SK-N-SH (cell line): ENCODE measurements around the gene MUC5B. TPM values are rescaled to one million over a fixed set of nuclear protein-coding genes. Genes with fewer than 3 reads are reported as not detected.

ENCODE experiments used
- CTCF ChIA-PET: fragments of 300-600, 350-600 bp; formaldehyde crosslinking; extraction: SDS; loops from one replicate; lab custom pipeline; 2021; lab: Yijun Ruan, JAX
- POLR2A ChIA-PET: fragments of 350-600 bp; sonication (Branson Sonifier 250); formaldehyde crosslinking; extraction: SDS; loops from one replicate; lab custom pipeline; 2020; ENCODE audit warnings: antibody characterized with exemption, inconsistent platforms; lab: Yijun Ruan, JAX
- DNase-seq: peaks from one replicate; pipeline ENCODE4 v3.0.0; 2012
- H2AFZ ChIP-seq: fragments of 200-600 bp; sonication (generic); 2 replicates; pipeline ENCODE4 v1.8.1; 2016; ENCODE audit warnings: antibody characterized with exemption, mild to moderate bottlenecking, low read depth
- H3F3A ChIP-seq: fragments of 200-600 bp; sonication (generic); replicated peaks from 2 replicates; pipeline ENCODE3; 2016; ENCODE audit warnings: antibody characterized with exemption, mild to moderate bottlenecking; ENCODE audit not compliant: insufficient read depth
- H3K27ac ChIP-seq, 2 experiments: fragments of 200-500 bp in 1 of 2; fragments of 200-600 bp in 1 of 2; sonication (Bioruptor generic) in 1 of 2; sonication (generic), shearing (Covaris generic) in 1 of 2; 2 replicates each; pipeline versions ENCODE4 v1.5.1 to v1.6.1; 2014 to 2016; ENCODE audit warnings: low read depth in 2 of 2, inconsistent platforms in 1 of 2, low read length in 1 of 2, mild to moderate bottlenecking in 1 of 2, mixed read lengths in 1 of 2
- H3K27me3 ChIP-seq: fragments of 200-600 bp; sonication (generic), shearing (Covaris generic); 2 replicates; pipeline ENCODE4 v1.6.1; 2016; ENCODE audit warnings: mixed run types; ENCODE audit not compliant: insufficient read depth
- H3K36me3 ChIP-seq, 2 experiments: fragments of 200-500 bp in 1 of 2; fragments of 200-600 bp in 1 of 2; sonication (Bioruptor generic) in 1 of 2; sonication (generic) in 1 of 2; replicated peaks in 1 of 2; 2 replicates each; pipeline versions ENCODE3 to v1.5.1; 2014 to 2016; ENCODE audit warnings: low read length in 1 of 2, mild to moderate bottlenecking in 1 of 2; ENCODE audit not compliant: insufficient read depth in 2 of 2, control insufficient read depth in 1 of 2
- H3K4me1 ChIP-seq, 2 experiments: fragments of 200-500 bp in 1 of 2; fragments of 200-600 bp in 1 of 2; sonication (Bioruptor generic) in 1 of 2; sonication (generic), shearing (Covaris generic) in 1 of 2; 2 replicates each; pipeline versions ENCODE4 v1.5.1 to v1.6.1; 2014 to 2016; ENCODE audit warnings: low read depth in 1 of 2, low read length in 1 of 2, mixed run types in 1 of 2; ENCODE audit not compliant: insufficient read depth in 2 of 2, control insufficient read depth in 1 of 2
- H3K4me2 ChIP-seq: fragments of 200-600 bp; sonication (generic), shearing (Covaris generic); 2 replicates; pipeline ENCODE4 v1.6.1; 2017; ENCODE audit warnings: mixed run types
- H3K4me3 ChIP-seq, 2 experiments: fragments of 200-500 bp in 1 of 2; fragments of 200-600 bp in 1 of 2; sonication (Bioruptor generic) in 1 of 2; sonication (generic), shearing (Covaris generic) in 1 of 2; 2 replicates each; pipeline versions ENCODE4 v1.5.1 to v1.8.1; 2014 to 2016; ENCODE audit warnings: low read depth in 2 of 2, inconsistent platforms in 1 of 2, low read length in 1 of 2, mild to moderate bottlenecking in 1 of 2, mixed read lengths in 1 of 2, moderate library complexity in 1 of 2
- H3K79me2 ChIP-seq: fragments of 200-600 bp; sonication (generic); 2 replicates; pipeline ENCODE4 v1.8.1; 2017; ENCODE audit warnings: mild to moderate bottlenecking; ENCODE audit not compliant: insufficient read depth
- H3K9ac ChIP-seq: fragments of 200-600 bp; sonication (generic); 2 replicates; pipeline ENCODE4 v1.6.1; 2017; ENCODE audit warnings: mixed run types
- H3K9me2 ChIP-seq: fragments of 200-600 bp; sonication (generic); 2 replicates; pipeline ENCODE4 v1.6.1; 2017; ENCODE audit warnings: mixed run types
- H3K9me3 ChIP-seq: fragments of 200-600 bp; sonication (generic); 2 replicates; pipeline ENCODE4 v1.6.1; 2017; ENCODE audit warnings: mixed run types, mild to moderate bottlenecking, moderate library complexity
- H4K20me1 ChIP-seq: fragments of 200-600 bp; sonication (generic); 2 replicates; pipeline ENCODE4 v1.6.1; 2017; ENCODE audit warnings: mild to moderate bottlenecking, mixed run types; ENCODE audit not compliant: insufficient read depth
- ELF1 ChIP-seq: IDR thresholded peaks from 2 replicates; pipeline ENCODE4 v1.4.0; 2012
- EZH2phosphoT487 ChIP-seq: fragments of 200-600 bp; sonication (generic); IDR thresholded peaks from 2 replicates; pipeline ENCODE4 v1.6.1; 2017; ENCODE audit warnings: low read depth, mixed run types, mild to moderate bottlenecking, antibody characterized with exemption, moderate library complexity, borderline replicate concordance
- FOSL2 ChIP-seq: IDR thresholded peaks from 2 replicates; pipeline ENCODE4 v1.4.0; 2012; ENCODE audit warnings: low read depth, mild to moderate bottlenecking, moderate library complexity, borderline replicate concordance
- FOXJ3 ChIP-seq: sonication (generic); formaldehyde crosslinking; IDR thresholded peaks from 2 replicates; pipeline ENCODE4 v1.5.1; 2020; ENCODE audit warnings: mild to moderate bottlenecking, missing genetic modification reagents
- GABPA ChIP-seq: IDR thresholded peaks from 2 replicates; pipeline ENCODE4 v1.4.0; 2012; ENCODE audit warnings: low read depth, mild to moderate bottlenecking
- GATA2 ChIP-seq: sonication (generic); formaldehyde crosslinking; IDR thresholded peaks from 2 replicates; pipeline ENCODE4 v1.5.0; 2020; ENCODE audit warnings: mild to moderate bottlenecking, missing genetic modification reagents
- IRF3 ChIP-seq: fragments of 150-350 bp; IDR thresholded peaks from 2 replicates; pipeline ENCODE4 v1.6.1; 2016; ENCODE audit warnings: mild to moderate bottlenecking, low read depth, low read length
- NFIC ChIP-seq: IDR thresholded peaks from 2 replicates; pipeline ENCODE4 v1.4.0; 2012; ENCODE audit warnings: borderline replicate concordance
- RAD21 ChIP-seq: IDR thresholded peaks from 2 replicates; pipeline ENCODE4 v1.6.1; 2012; ENCODE audit warnings: mild to moderate bottlenecking, low read length
- REST ChIP-seq: IDR thresholded peaks from 2 replicates; pipeline ENCODE4 v1.6.1; 2012; ENCODE audit warnings: mild to moderate bottlenecking, low read depth, low read length, moderate library complexity
- RFX5 ChIP-seq: IDR thresholded peaks from 2 replicates; pipeline ENCODE4 v1.6.1; 2012; ENCODE audit warnings: mild to moderate bottlenecking, improper control_type of control experiment, low read length
- SIN3A ChIP-seq: IDR thresholded peaks from 2 replicates; pipeline ENCODE4 v1.6.1; 2012; ENCODE audit warnings: low read depth, mild to moderate bottlenecking, low read length, moderate library complexity, borderline replicate concordance
- TAF1 ChIP-seq: IDR thresholded peaks from 2 replicates; pipeline ENCODE4 v1.6.1; 2012; ENCODE audit warnings: low read depth, mild to moderate bottlenecking, low read length, moderate library complexity, borderline replicate concordance
- TEAD4 ChIP-seq: IDR thresholded peaks from 2 replicates; pipeline ENCODE4 v1.4.0; 2012; ENCODE audit warnings: mild to moderate bottlenecking, borderline replicate concordance; ENCODE audit not compliant: insufficient read depth
- YY1 ChIP-seq: IDR thresholded peaks from 2 replicates; pipeline ENCODE4 v1.4.0; 2012; ENCODE audit warnings: low read depth, mild to moderate bottlenecking
- ZBTB33 ChIP-seq: IDR thresholded peaks from 2 replicates; pipeline ENCODE4 v1.4.0; 2012; ENCODE audit warnings: low read depth, borderline replicate concordance
- WGBS: methylation state at CpG from one replicate; pipeline ENCODE4 v1.1.6; 2017; ENCODE audit warnings: low lambda C conversion rate; 5-methylcytosine and 5-hydroxymethylcytosine counted together
- polyA plus RNA-seq, 3 experiments: library from polyadenylated mRNA; depleted of rRNA; stranded (reverse); fragments of >200 nt; gene quantifications; 2 replicates each; pipeline ENCODE4 v1.2.3, GENCODE V29; 2012

The MUC5B gene
- polyA plus RNA-seq, 1 of the 3 experiments (the other 2 are of a cell fraction) = not detected

- peaks cover 0 to 24% of the 10 kb centered on the region in 2 experiments; a peak in 2 of 4 replicates for H3K4me1 ChIP-seq
- H3K27ac ChIP-seq = no peak overlapping the region
- peaks cover 0 to 16% of the 10 kb centered on the region in 2 experiments for H3K36me3 ChIP-seq
- H2AFZ ChIP-seq = no peak overlapping the region
- no peak overlapping the region for H3K4me2 ChIP-seq
- ChIA-PET CTCF (no interaction called here), POLR2A (no interaction called here)
- no peaks in the 10 kb centered on the region for H3K27me3 ChIP-seq
- TF ChIP-seq YY1 (no peak), RFX5 (no peak), GABPA (no peak), NFIC (no peak), TEAD4 (no peak), TAF1 (no peak), FOXJ3 (CRISPR knock-in tag) (no peak), FOSL2 (no peak), ZBTB33 (no peak), RAD21 (no peak), SIN3A (no peak), IRF3 (no peak), GATA2 (CRISPR knock-in tag) (no peak), REST (no peak), EZH2phosphoT487 (no peak), ELF1 (no peak)
- H3K9me2 ChIP-seq = no peaks in the 10 kb centered on the region
- no peaks in the 10 kb centered on the region for H3F3A ChIP-seq
- peaks cover 79% of the 10 kb centered on the region for H3K79me2 ChIP-seq
- no peak for DNase-seq
- 96% methylated on average over 27 of the region's 30 CpGs for WGBS
- H3K9ac ChIP-seq = no peak overlapping the region
- no peak overlapping the region for H3K4me3 ChIP-seq
- H4K20me1 ChIP-seq = peaks cover 46% of the 10 kb centered on the region
- no peaks in the 10 kb centered on the region; the same call in 1 of the 2 replicates for H3K9me3 ChIP-seq
These were observed 83.6 kb downstream of the MUC5B start for GRCh38 chr11:1306186-1307162.
